Liver (tissue), 9 donors: ENCODE results near the gene NR1I3. TPM values are rescaled to one million over a fixed set of nuclear protein-coding genes. Genes with fewer than 3 reads are reported as not detected.

ENCODE experiments used
- DNase-seq: peaks from one replicate; pipeline ENCODE4 v3.0.0-alpha.2; 2017; ENCODE audit warnings: low spot score
- H3K27ac ChIP-seq, 2 donors: one replicate each; pipeline ENCODE4 v1.7.0; 2013; ENCODE audit warnings: inconsistent platforms in 2 of 2, low read length in 2 of 2, control low read depth in 1 of 2, low read depth in 1 of 2, mild to moderate bottlenecking in 1 of 2
- H3K27me3 ChIP-seq, 4 donors: one replicate each; pipeline versions ENCODE4 v1.6.1 to v1.7.0; 2013; ENCODE audit warnings: low read length in 3 of 4, inconsistent platforms in 1 of 4, mild to moderate bottlenecking in 1 of 4, moderate library complexity in 1 of 4; ENCODE audit not compliant: control insufficient read depth in 4 of 4, insufficient read depth in 4 of 4
- H3K36me3 ChIP-seq, 4 donors: one replicate each; pipeline versions ENCODE4 v1.6.1 to v1.7.0; 2013; ENCODE audit warnings: low read length in 3 of 4, mild to moderate bottlenecking in 3 of 4, low read depth in 1 of 4, moderate library complexity in 1 of 4; ENCODE audit not compliant: control insufficient read depth in 4 of 4, insufficient read depth in 3 of 4
- H3K4me1 ChIP-seq, 4 donors: one replicate each; pipeline versions ENCODE4 v1.6.1 to v1.7.0; 2013; ENCODE audit warnings: low read length in 3 of 4, mild to moderate bottlenecking in 3 of 4, moderate library complexity in 1 of 4; ENCODE audit not compliant: control insufficient read depth in 4 of 4, insufficient read depth in 4 of 4
- H3K4me3 ChIP-seq, 3 donors: one replicate each; pipeline versions ENCODE4 v1.6.1 to v1.7.0; 2013; ENCODE audit warnings: low read length in 3 of 3, control low read depth in 1 of 3, low read depth in 1 of 3, mild to moderate bottlenecking in 1 of 3
- H3K9ac ChIP-seq, 2 donors: one replicate each; pipeline ENCODE4 v1.7.0; 2013; ENCODE audit warnings: low read length in 2 of 2, mild to moderate bottlenecking in 2 of 2, moderate library complexity in 2 of 2, control low read depth in 1 of 2, low read depth in 1 of 2
- H3K9me3 ChIP-seq, 4 donors: one replicate each; pipeline versions ENCODE4 v1.6.1 to v1.7.0; 2013; ENCODE audit warnings: low read length in 3 of 4; ENCODE audit not compliant: control insufficient read depth in 4 of 4
- EGR1 ChIP-seq, 2 donors: IDR thresholded peaks; 2 replicates each; pipeline ENCODE4 v1.6.1; 2016 to 2018; ENCODE audit warnings: antibody characterized with exemption in 2 of 2, low read depth in 2 of 2
- FOXA1 ChIP-seq: IDR thresholded peaks from 2 replicates; pipeline ENCODE4 v1.6.1; 2016; ENCODE audit warnings: antibody characterized with exemption
- FOXA2 ChIP-seq: IDR thresholded peaks from 2 replicates; pipeline ENCODE4 v1.6.1; 2016; ENCODE audit warnings: antibody characterized with exemption
- GABPA ChIP-seq, 2 donors: IDR thresholded peaks in 1 of 2; conservative IDR thresholded peaks in 1 of 2; 2 replicates each; pipeline ENCODE4 v1.6.1; 2016; ENCODE audit warnings: antibody characterized with exemption in 2 of 2, mild to moderate bottlenecking in 1 of 2, moderate library complexity in 1 of 2
- HNF4A ChIP-seq, 2 donors: conservative IDR thresholded peaks; 2 replicates each; pipeline ENCODE4 v1.6.1; 2016; ENCODE audit warnings: antibody characterized with exemption in 2 of 2, mild to moderate bottlenecking in 2 of 2
- HNF4G ChIP-seq: IDR thresholded peaks from 2 replicates; pipeline ENCODE4 v1.6.1; 2016; ENCODE audit warnings: antibody characterized with exemption
- JUND ChIP-seq, 2 donors: IDR thresholded peaks; 2 replicates each; pipeline ENCODE4 v1.6.1; 2016; ENCODE audit warnings: antibody characterized with exemption in 2 of 2
- MAX ChIP-seq: IDR thresholded peaks from 2 replicates; pipeline ENCODE4 v1.6.1; 2016; ENCODE audit warnings: antibody characterized with exemption
- NR2F2 ChIP-seq: IDR thresholded peaks from 2 replicates; pipeline ENCODE4 v1.6.1; 2016; ENCODE audit warnings: antibody characterized with exemption
- RAD21 ChIP-seq, 2 donors: IDR thresholded peaks; 2 replicates each; pipeline ENCODE4 v1.6.1; 2016; ENCODE audit warnings: antibody characterized with exemption in 2 of 2, mild to moderate bottlenecking in 2 of 2
- RXRA ChIP-seq, 2 donors: IDR thresholded peaks; 2 replicates each; pipeline ENCODE4 v1.6.1; 2017 to 2018; ENCODE audit warnings: antibody characterized with exemption in 2 of 2, mild to moderate bottlenecking in 1 of 2
- SP1 ChIP-seq: IDR thresholded peaks from 2 replicates; pipeline ENCODE4 v1.6.1; 2018; ENCODE audit warnings: antibody characterized with exemption, mild to moderate bottlenecking
- TAF1 ChIP-seq: conservative IDR thresholded peaks from 2 replicates; pipeline ENCODE4 v1.6.1; 2016; ENCODE audit warnings: antibody characterized with exemption, mild to moderate bottlenecking
- ZBTB33 ChIP-seq: IDR thresholded peaks from 2 replicates; pipeline ENCODE4 v1.6.1; 2016; ENCODE audit warnings: antibody characterized with exemption
- WGBS: extraction: QIAGEN DNeasy Blood & Tissue Kit; methylation state at CpG from one replicate; pipeline ENCODE4 v1.1.7; 2013; 5-methylcytosine and 5-hydroxymethylcytosine counted together
- polyA plus RNA-seq, 2 donors: library from polyadenylated mRNA; stranded (reverse) in 1 of 2; unstranded in 1 of 2; fragments of 200-250 nt in 1 of 2; fragments of >200 nt in 1 of 2; fragmentation: Nextera tagmentation in 1 of 2; extraction: Ambion mirVana in 1 of 2; gene quantifications; one replicate each; pipeline versions ENCODE4 v1.2.1 to v1.2.3, GENCODE V29; 2013 to 2015
- total RNA-seq, 2 donors: library from RNA; depleted of rRNA; stranded (reverse); fragments of >200 nt; gene quantifications; one replicate each; pipeline ENCODE4 v1.2.3, GENCODE V29; 2014
- TF ChIP-seq, protein P1 (sequence below): IDR thresholded peaks from 2 replicates; pipeline ENCODE4 v1.6.1; 2016; ENCODE audit warnings: antibody characterized with exemption, mild to moderate bottlenecking
- TF ChIP-seq, protein P2 (sequence below): fragments of 150-350 bp; IDR thresholded peaks from 2 replicates; pipeline ENCODE4 v1.5.1; 2017; ENCODE audit warnings: improper control_type of control experiment, low read depth, low read length; ENCODE audit not compliant: missing input control
- TF ChIP-seq, protein P3 (sequence below): IDR thresholded peaks from 2 replicates; pipeline ENCODE4 v1.6.1; 2016; ENCODE audit warnings: antibody characterized with exemption
- donor health status: healthy.
- donor health status: healthy.
- donor health status: healthy.
- donor health status: healthy.
- donor health status: healthy.

Gene NR1I3
- total and polyA plus RNA-seq, 4 donors, result 10.4 to 128 (median 47.7) TPM

DNA sequence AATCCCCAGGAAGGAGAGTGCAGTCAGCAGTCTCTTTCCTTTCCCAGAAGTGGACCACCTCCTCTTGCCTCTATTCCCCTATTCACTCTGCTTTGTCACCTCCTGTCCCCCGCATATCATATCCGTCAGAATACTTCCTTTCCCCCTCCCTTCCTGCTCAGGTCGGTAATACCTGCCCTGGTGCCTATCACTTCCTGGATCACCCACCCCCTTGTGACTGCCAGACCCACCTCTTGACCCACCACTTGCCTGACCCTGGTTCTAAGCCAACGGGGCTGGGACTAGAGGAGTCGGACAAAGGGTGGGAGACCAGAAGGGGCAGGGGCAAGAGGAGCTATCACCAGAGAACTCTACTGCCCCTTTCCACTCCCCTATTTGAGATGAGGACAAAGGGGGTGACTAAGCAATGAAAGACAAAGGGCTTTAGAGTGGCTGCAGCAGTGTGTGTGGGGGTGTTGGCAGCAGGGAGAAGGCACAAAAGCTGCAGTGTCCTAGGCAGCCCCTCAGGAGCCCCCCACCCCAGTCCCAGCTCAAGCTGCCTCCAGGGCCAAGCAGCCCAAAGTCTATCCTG is 37.5 kb downstream of the NR1I3 start:
- H3K9ac ChIP-seq, result no peak overlapping the region
- H3K4me1 ChIP-seq, result peaks cover 8 to 24% (median 18%) of the 10 kb centered on the region in 4 donors
- WGBS, result 76% methylated on average over 5 of the region's 5 CpGs
- no peaks in the 10 kb centered on the region for H3K27me3 ChIP-seq
- peak overlapping the region; percentile 83 to 95 for H3K27ac ChIP-seq
- H3K36me3 ChIP-seq, result peaks cover 0 to 14% (median 3%) of the 10 kb centered on the region in 4 donors
- TF ChIP-seq RXRA (IDR thresholded peaks at IDR 0.05), result no peak
- TF ChIP-seq HNF4A (conservative IDR thresholded peaks at IDR 0.05), result no peak
- no peak for TF ChIP-seq ZBTB33
- TF ChIP-seq, protein P1, sequence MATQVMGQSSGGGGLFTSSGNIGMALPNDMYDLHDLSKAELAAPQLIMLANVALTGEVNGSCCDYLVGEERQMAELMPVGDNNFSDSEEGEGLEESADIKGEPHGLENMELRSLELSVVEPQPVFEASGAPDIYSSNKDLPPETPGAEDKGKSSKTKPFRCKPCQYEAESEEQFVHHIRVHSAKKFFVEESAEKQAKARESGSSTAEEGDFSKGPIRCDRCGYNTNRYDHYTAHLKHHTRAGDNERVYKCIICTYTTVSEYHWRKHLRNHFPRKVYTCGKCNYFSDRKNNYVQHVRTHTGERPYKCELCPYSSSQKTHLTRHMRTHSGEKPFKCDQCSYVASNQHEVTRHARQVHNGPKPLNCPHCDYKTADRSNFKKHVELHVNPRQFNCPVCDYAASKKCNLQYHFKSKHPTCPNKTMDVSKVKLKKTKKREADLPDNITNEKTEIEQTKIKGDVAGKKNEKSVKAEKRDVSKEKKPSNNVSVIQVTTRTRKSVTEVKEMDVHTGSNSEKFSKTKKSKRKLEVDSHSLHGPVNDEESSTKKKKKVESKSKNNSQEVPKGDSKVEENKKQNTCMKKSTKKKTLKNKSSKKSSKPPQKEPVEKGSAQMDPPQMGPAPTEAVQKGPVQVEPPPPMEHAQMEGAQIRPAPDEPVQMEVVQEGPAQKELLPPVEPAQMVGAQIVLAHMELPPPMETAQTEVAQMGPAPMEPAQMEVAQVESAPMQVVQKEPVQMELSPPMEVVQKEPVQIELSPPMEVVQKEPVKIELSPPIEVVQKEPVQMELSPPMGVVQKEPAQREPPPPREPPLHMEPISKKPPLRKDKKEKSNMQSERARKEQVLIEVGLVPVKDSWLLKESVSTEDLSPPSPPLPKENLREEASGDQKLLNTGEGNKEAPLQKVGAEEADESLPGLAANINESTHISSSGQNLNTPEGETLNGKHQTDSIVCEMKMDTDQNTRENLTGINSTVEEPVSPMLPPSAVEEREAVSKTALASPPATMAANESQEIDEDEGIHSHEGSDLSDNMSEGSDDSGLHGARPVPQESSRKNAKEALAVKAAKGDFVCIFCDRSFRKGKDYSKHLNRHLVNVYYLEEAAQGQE, result no peak
- TF ChIP-seq RAD21 (IDR thresholded peaks at IDR 0.05), result no peak
- peak; percentile 83 for TF ChIP-seq NR2F2
- no peak for TF ChIP-seq FOXA2
- no peak overlapping the region for H3K4me3 ChIP-seq
- H3K9me3 ChIP-seq, result no peaks in the 10 kb centered on the region
- no peak for DNase-seq

GRCh38 chr1:161199506-161200139 is 38.4 kb downstream of the NR1I3 start:
- Histone ChIP-seq H3K27ac (peak overlapping the region; percentile 83 to 95), H3K4me1 (peaks cover 8 to 28% (median 20%) of the 10 kb centered on the region in 4 donors), H3K36me3 (peaks cover 0 to 8% (median 3%) of the 10 kb centered on the region in 4 donors), H3K27me3 (no peaks in the 10 kb centered on the region), H3K9ac (no peak overlapping the region), H3K4me3 (no peak overlapping the region), H3K9me3 (no peaks in the 10 kb centered on the region)
- DNase-seq, result no peak
- TF ChIP-seq GABPA (IDR thresholded peaks at IDR 0.05 in 1 of 2, conservative IDR thresholded peaks at IDR 0.05 in 1 of 2) (no peak), RXRA (IDR thresholded peaks at IDR 0.05) (no peak), HNF4A (conservative IDR thresholded peaks at IDR 0.05) (no peak), NR2F2 (no peak), SP1 (no peak), HNF4G (no peak), JUND (IDR thresholded peaks at IDR 0.05) (no peak), MAX (no peak), EGR1 (IDR thresholded peaks at IDR 0.05; ENCODE audit: low read depth in 2 of 2) (no peak), TAF1 (no peak), RAD21 (IDR thresholded peaks at IDR 0.05) (no peak), FOXA1 (no peak), ZBTB33 (no peak)
- TF ChIP-seq, protein P2, sequence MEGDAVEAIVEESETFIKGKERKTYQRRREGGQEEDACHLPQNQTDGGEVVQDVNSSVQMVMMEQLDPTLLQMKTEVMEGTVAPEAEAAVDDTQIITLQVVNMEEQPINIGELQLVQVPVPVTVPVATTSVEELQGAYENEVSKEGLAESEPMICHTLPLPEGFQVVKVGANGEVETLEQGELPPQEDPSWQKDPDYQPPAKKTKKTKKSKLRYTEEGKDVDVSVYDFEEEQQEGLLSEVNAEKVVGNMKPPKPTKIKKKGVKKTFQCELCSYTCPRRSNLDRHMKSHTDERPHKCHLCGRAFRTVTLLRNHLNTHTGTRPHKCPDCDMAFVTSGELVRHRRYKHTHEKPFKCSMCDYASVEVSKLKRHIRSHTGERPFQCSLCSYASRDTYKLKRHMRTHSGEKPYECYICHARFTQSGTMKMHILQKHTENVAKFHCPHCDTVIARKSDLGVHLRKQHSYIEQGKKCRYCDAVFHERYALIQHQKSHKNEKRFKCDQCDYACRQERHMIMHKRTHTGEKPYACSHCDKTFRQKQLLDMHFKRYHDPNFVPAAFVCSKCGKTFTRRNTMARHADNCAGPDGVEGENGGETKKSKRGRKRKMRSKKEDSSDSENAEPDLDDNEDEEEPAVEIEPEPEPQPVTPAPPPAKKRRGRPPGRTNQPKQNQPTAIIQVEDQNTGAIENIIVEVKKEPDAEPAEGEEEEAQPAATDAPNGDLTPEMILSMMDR, result no peak
- TF ChIP-seq, protein P3, sequence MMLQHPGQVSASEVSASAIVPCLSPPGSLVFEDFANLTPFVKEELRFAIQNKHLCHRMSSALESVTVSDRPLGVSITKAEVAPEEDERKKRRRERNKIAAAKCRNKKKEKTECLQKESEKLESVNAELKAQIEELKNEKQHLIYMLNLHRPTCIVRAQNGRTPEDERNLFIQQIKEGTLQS, result no peak
- TF ChIP-seq, protein P1, result no peak
- 69% methylated on average over 5 of the region's 5 CpGs for WGBS
